ENCODE results near the gene CLRN3. TPM values are rescaled to one million over a fixed set of nuclear protein-coding genes. Genes with fewer than 3 reads are reported as not detected.
A peak's percentile ranks its signal among the peaks of the same experiment; 100 is the strongest.

CLRN3 gene
- total RNA-seq, 2 donors from 2014 or later: not detected

DNA sequence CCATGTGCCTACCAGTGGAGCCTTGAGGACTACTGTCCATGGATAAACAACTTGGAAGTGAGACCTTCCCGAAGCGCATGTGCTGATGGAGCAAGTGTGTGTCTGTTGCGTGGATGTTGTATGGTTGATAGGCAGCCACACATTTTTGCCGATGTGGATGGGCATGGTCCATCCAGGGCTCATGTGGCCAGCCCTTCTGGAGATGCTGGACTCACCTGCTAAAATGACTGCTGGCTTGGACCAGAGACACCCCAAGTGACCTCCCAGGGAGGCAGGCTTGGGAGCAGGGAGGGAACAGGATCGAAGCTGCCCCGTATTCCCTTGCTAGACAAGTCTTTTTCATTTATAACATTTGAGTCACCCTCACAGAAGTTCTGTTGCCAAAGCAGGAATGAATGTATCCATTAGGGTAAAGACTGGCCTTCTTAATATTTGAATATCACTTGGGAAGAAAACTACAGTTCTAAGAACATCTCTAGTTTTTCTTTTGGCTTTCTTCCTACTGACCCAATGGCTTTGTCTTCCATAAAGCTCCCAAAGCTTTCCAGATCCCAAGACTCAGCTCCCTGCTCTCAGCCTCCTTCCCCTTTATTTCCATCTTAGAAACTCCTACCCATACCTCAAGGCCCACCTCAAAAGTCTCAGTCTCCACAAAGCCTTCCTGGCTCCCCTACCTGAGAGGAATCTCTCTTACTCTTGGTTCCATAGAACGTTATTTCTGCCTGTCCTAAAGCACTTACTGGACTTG lies 17.1 kb upstream of the CLRN3 start:
- Mint-ChIP-seq H3K4me3 (no peak overlapping the region), H3K27me3 (ENCODE audit: insufficient read depth) (peaks cover 46% of the 10 kb centered on the region), H3K27ac (no peak overlapping the region), H3K4me1 (peaks cover 6% of the 10 kb centered on the region), H3K36me3 (ENCODE audit: low read depth) (no peaks in the 10 kb centered on the region), H3K9me3 (no peaks in the 10 kb centered on the region)
- DNase-seq: no peak
- H3K36me3 ChIP-seq (ENCODE audit: control insufficient read depth, insufficient read depth, low read length): no peaks in the 10 kb centered on the region
- no peak overlapping the region for H3K9ac ChIP-seq (ENCODE audit: extremely low read depth, low read length, poor library complexity, severe bottlenecking)
- peaks cover 39% of the 10 kb centered on the region for H3K27me3 ChIP-seq (ENCODE audit: control insufficient read depth, insufficient read depth, low read length, poor library complexity, severe bottlenecking)
- WGBS, 2 experiments (ENCODE audit: insufficient coverage in 1 of 2, insufficient read length in 1 of 2): 89 to 100% methylated on average over 1 to 7 of the region's 7 CpGs
- H3K4me3 ChIP-seq (ENCODE audit: low read length): no peak overlapping the region
- no peak overlapping the region for H3K27ac ChIP-seq (ENCODE audit: low read depth, low read length)
- H3K9me3 ChIP-seq (ENCODE audit: control insufficient read depth, low read length): no peaks in the 10 kb centered on the region
- TF ChIP-seq, protein P1, sequence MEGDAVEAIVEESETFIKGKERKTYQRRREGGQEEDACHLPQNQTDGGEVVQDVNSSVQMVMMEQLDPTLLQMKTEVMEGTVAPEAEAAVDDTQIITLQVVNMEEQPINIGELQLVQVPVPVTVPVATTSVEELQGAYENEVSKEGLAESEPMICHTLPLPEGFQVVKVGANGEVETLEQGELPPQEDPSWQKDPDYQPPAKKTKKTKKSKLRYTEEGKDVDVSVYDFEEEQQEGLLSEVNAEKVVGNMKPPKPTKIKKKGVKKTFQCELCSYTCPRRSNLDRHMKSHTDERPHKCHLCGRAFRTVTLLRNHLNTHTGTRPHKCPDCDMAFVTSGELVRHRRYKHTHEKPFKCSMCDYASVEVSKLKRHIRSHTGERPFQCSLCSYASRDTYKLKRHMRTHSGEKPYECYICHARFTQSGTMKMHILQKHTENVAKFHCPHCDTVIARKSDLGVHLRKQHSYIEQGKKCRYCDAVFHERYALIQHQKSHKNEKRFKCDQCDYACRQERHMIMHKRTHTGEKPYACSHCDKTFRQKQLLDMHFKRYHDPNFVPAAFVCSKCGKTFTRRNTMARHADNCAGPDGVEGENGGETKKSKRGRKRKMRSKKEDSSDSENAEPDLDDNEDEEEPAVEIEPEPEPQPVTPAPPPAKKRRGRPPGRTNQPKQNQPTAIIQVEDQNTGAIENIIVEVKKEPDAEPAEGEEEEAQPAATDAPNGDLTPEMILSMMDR (conservative IDR thresholded peaks at IDR 0.05): no peak
- no peaks in the 10 kb centered on the region for H3K4me1 ChIP-seq (ENCODE audit: control insufficient read depth, insufficient read depth, low read length)

GRCh38 chr10:127908959-127909267 lies 16.2 kb upstream of the CLRN3 start:
- Histone ChIP-seq H3K9ac (ENCODE audit: extremely low read depth, low read length, poor library complexity, severe bottlenecking) (no peak overlapping the region), H3K9me3 (ENCODE audit: control insufficient read depth, low read length) (no peaks in the 10 kb centered on the region), H3K4me3 (ENCODE audit: low read length) (no peak overlapping the region), H3K27ac (ENCODE audit: low read depth, low read length) (no peak overlapping the region), H3K36me3 (ENCODE audit: control insufficient read depth, insufficient read depth, low read length) (no peaks in the 10 kb centered on the region), H3K27me3 (ENCODE audit: control insufficient read depth, insufficient read depth, low read length, poor library complexity, severe bottlenecking) (peaks cover 39% of the 10 kb centered on the region), H3K4me1 (ENCODE audit: control insufficient read depth, insufficient read depth, low read length) (no peaks in the 10 kb centered on the region)
- no peaks in the 10 kb centered on the region for H3K9me3 Mint-ChIP-seq
- H3K27me3 Mint-ChIP-seq (ENCODE audit: insufficient read depth): peaks cover 50% of the 10 kb centered on the region
- TF ChIP-seq, protein P1 (conservative IDR thresholded peaks at IDR 0.05): no peak
- no peak for DNase-seq
- H3K4me1 Mint-ChIP-seq: no peaks in the 10 kb centered on the region
- no peak overlapping the region for H3K4me3 Mint-ChIP-seq
- 95% methylated on average over 6 to 8 of the region's 8 CpGs for WGBS, 2 experiments (ENCODE audit: insufficient coverage in 1 of 2, insufficient read length in 1 of 2)
- no peaks in the 10 kb centered on the region for H3K36me3 Mint-ChIP-seq (ENCODE audit: low read depth)
- no peak overlapping the region for H3K27ac Mint-ChIP-seq

DNA sequence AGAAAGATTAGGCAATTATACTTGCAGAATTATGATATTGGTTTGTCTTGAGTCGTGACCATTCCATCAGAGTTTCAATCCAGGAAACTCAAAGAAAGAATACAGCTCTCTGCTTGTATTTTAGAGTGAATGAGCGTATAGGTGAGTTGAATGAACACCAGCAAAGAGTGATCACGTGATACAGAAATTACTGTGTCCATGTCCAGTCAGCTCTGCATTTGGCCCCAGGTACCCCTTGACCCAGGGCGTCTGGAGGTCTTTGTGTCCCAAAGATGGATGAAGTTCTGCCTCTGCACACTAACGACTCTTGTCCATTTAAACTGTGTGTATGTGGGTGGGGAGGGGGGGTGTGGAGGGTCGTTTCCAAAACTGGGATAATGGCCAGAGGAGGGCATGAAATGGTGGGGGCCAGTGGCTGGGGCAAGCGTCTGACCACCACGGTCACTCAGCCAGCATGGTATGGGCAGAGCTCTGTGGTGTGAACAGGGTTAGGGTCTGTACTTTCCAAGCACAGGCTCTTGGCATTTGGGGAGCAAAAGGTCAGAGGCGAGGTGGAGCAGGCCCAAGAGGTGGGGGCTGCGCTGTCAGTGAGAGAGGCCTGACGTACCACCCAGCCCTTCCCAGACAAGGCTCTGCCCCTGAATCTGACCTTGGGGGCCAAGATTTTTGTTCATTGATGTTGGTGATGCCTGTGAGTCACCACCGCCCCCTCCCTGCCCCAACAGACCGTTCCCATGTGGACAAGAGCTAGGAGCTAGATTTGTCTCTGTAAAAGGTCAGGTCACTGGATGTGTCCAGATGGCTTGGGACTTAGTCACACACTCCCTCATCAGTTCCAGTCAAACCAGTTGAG lies 15.6 kb upstream of the CLRN3 start:
- H3K4me1 ChIP-seq (ENCODE audit: control insufficient read depth, insufficient read depth, low read length): no peaks in the 10 kb centered on the region
- H3K27me3 ChIP-seq (ENCODE audit: control insufficient read depth, insufficient read depth, low read length, poor library complexity, severe bottlenecking): peaks cover 39% of the 10 kb centered on the region
- H3K9ac ChIP-seq (ENCODE audit: extremely low read depth, low read length, poor library complexity, severe bottlenecking): no peak overlapping the region
- TF ChIP-seq, protein P1 (conservative IDR thresholded peaks at IDR 0.05): no peak
- Mint-ChIP-seq H3K27me3 (ENCODE audit: insufficient read depth) (peaks cover 50% of the 10 kb centered on the region), H3K9me3 (no peaks in the 10 kb centered on the region), H3K27ac (no peak overlapping the region), H3K4me3 (peak overlapping the region; percentile 35), H3K4me1 (no peaks in the 10 kb centered on the region), H3K36me3 (ENCODE audit: low read depth) (no peaks in the 10 kb centered on the region)
- WGBS, 2 experiments (ENCODE audit: insufficient coverage in 1 of 2, insufficient read length in 1 of 2): 87 to 96% methylated on average over 7 to 12 of the region's 13 CpGs
- H3K9me3 ChIP-seq (ENCODE audit: control insufficient read depth, low read length): no peaks in the 10 kb centered on the region
- H3K36me3 ChIP-seq (ENCODE audit: control insufficient read depth, insufficient read depth, low read length): no peaks in the 10 kb centered on the region
- DNase-seq: peak; percentile 43
- H3K4me3 ChIP-seq (ENCODE audit: low read length): no peak overlapping the region
- no peak overlapping the region for H3K27ac ChIP-seq (ENCODE audit: low read depth, low read length)
